ENCODE data around the gene CTNNA1.

Gene CTNNA1

DNA sequence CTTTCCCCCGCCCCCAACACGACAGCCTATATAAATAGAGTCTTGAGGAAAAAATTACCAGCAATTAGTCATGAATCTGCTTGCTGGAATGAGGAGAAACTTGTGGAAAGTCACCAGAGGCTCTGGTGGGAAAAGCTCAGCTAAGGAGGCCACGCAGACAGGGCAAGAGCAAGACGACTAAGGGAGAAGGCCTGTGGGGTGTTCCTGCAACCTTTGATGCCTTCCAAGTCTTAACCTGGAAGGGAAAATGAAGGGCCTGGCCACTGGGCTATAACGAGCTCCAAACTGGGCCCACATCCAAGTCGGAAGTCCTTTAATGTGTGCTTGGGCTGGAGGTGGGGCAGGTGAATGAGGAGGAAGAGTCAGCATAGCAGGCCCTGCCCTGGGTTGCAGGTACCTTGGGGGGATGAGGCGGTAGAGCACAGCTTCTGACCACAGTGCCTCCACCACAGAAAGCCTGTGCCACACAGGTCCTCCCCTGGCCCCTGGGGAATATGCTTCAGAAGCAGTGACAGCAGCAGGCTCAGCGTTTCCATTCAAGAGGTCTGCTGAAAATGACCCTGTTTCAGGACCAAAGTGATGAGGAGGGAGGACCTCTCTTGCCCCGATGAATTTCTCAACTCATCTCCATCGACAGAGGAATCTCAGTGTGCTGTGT lies 214.7 kb downstream of the CTNNA1 start:
- no peak for DNase-seq (ENCODE audit: low spot score)

DNA sequence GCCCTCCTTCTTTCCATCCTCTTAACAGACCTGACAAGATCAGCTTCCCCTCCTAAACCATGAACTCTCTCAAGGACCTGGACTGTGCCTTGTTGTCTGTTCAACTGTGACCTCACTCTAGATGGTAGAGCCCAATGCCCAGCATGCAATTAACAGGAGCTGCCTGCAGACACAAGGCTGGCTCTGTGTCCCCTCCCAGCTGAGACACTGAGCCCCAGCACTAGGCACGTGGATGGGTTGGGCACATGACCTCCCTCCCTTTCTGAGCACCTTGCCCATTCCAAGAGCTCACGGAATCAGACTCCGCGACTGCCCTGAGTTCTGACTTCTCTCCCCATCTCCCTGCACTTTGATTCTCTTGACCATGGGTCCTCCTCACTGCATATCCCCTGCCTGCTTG lies 215.4 kb downstream of the CTNNA1 start:
- no peak for DNase-seq (ENCODE audit: low spot score)

DNA sequence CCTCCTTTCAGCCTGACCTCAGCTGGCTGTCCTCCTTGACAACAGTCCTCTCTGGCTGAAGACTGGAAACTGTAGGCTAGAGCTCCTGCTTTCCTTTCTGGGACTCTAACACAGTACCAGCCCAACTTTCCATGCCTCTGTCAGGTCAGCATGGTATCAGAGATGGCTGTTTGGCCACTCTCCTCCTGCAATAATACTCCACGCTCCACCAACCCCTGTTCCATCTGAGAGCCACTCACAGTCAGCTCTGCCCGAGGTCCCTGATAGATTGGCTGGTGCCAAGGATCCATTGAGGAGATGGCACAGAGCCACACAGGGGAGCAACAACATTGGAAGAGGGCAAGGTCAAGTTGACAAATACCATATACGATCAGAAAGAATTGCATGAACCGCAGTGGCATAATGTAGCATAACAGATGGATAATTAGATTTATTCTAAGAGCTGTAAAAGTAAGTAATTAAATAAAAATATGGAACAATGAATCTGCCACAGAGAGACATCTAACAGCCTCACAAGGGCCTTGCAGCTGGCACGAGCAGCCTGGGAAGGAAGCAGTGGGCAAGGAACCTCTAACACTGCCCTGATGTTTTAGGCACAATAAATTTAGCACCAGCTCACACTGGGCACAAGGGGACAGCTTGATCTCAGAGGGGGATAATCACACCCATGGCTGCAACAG lies 216.2 kb downstream of the CTNNA1 start:
- DNase-seq (ENCODE audit: low spot score): no peak

DNA sequence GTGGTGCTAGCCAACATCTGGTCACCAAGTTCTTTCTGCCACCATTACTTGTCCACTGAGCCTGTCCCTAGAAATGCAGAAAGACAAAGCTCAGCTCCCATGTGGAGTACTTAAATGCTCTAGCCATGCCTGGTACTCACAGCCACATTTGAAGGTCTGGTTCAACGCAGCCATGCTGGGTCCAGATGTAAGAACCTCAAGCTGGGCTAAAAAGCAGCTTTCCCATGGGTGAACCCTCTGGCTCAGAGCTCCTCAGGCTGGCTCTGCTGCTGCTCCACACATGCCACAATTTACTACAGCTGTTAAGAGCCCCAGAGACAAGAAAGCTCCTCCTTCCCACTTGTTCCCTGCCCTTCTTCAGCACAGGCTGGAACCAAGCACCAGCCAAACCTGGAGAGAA lies 219.0 kb downstream of the CTNNA1 start:
- DNase-seq (ENCODE audit: low spot score): no peak

DNA sequence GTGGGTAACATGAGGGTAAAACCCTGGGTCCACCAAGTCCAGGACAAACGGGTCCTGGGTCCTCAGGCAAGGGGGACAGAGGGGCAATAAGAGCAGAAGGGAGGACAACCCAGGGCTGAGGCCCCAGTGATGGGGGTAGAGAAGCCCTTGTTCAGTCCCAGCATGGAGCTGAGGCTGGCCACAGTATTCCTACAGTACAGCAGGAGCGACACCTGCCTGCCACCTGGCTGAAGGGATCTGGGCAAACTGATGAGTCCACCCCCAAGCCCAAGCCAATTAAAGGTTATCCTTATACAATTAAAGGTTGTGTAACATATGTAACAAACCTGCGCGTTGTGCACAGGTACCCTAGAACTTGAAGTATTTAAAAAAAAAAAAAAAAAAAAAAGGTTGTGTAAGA lies 219.6 kb downstream of the CTNNA1 start:
- no peak for DNase-seq (ENCODE audit: low spot score)

DNA sequence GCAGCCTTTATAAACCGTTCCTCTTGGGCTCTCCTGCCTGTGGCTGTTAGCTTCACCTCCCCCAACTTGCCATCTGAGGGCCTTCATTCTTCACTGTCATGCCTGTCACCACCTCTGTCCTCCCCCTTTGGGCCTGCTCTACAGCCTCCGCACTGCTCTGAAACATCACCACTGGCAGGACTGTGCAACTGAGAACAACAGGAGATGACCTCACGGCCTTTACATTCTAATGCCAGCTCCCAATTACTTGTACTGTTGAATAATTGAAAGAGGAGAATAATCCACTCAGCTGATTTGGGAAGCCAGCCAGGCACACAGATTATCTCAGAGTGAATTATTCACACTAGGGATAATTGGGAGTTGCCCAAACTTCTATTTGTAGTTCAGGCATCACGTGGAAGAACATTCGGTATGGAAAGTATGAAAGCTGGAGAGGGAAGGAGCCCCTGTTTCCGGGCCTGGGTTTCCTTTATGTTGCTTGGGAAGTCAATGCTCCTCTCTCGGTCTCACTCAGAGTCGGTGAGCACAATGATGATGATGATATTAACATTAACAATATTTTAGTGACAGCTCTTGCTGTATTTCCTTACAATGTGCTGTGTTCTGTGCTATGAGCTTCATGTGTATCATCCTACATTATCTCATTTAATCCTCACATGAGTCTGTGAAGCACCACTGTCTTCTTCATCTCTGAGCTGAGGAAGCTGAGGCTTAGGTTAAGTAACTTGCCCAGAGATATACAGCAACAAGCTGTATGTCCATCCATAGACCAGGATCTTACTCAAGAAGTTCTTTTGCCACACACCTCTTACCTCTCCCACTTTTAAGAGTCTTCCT lies 221.2 kb downstream of the CTNNA1 start:
- DNase-seq (ENCODE audit: low spot score): no peak

DNA sequence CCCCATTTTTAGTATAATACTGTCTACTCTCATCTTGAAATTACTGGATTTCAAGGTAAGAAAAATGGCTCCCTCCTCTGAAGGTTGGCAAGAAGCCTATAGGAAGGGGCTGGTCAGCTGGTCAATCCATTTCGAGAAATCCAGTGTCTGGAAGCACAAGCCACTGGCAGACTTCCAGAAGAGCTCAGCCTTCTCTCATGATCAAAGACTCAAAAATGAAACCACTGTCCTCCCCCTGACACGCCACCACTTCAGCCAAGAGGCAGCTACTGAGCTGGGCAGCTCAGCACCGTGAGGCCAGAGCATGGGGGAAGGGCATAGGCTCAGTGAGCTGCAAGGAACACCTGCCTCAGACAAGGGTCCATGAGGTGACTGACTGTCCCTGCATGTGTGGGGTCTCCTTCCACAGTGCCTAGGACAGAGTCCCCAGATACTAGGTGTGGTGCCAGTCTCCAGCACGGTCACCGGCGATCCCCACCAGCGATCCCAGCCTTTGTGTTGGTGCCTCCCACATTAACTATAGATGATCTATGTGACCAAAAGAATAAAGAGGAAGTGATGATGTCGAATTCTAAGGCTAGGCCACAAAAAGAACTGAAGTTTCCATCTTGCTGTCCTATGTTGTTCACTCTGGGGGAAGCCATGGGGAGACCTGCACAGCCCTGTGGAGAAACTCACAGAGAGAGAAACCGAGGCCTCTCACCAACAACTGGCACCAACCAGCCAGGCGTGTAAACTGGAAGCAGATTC lies 222.0 kb downstream of the CTNNA1 start:
- no peak for DNase-seq (ENCODE audit: low spot score)

DNA sequence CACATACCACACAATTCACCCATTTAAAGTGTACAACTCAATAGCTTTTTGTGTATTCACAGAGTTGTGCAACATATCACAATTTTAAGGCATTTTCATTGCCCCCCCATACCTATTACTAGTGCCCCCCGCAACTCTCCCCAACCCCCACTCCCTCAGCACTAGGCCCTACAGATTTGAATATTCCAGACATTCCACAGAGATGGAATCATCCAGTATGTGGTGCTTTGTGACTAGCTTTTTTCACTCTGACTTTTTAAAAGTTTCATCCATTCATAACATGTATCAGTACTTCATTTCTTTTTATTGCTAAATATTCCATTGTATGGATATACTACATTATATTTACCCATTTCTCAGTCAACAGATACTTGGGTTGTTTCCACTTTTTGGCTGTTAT lies 224.9 kb downstream of the CTNNA1 start:
- DNase-seq (ENCODE audit: low spot score): no peak

DNA sequence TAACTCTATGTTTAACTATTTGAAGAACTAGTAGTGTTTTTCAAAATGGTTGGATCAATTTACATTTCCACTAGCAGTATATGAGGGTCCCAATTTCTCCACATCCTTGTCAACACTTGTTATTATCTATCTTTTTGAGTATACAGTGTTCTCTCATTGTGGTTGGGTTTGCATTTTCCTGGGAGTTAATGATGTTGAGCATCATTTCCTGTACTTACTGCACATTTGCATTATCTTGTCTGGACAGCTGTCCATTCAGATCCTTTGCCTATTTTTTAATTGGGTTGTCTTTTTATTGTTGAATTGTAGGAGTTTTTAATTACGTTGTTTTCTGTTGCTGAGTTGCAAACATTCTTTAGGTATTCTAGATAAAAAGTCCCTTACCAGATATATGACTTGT lies 225.4 kb downstream of the CTNNA1 start:
- DNase-seq (ENCODE audit: low spot score): no peak

DNA sequence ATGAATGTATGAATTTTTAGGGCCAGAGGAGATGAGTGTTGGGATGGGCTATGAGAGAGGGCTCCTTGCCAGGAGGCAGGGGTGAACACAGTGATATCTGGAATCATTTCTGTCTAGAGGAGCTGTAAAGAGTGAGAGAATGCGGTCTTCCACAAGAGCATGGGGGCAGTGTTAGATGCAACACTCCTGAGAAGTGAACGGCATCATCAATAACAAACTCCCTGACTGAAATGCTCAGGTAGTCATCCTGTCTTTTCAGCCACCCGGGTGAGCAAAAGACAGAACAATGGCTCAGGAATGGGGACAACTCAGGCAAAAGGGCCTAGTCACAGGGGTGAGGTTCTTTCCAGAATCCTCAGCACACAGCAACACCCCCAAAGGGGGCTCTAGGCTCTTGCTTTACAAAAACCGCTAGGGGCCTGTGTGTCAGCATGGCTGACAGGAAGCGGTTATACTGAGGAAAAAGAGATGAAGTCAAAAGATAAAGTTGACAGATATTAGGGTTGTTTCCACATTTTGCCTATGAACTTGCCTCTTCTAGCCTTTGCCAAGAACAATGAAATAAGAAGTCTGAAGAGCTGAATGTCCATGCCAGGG lies 226.6 kb downstream of the CTNNA1 start:
- peak; percentile 19 for DNase-seq (ENCODE audit: low spot score)

DNA sequence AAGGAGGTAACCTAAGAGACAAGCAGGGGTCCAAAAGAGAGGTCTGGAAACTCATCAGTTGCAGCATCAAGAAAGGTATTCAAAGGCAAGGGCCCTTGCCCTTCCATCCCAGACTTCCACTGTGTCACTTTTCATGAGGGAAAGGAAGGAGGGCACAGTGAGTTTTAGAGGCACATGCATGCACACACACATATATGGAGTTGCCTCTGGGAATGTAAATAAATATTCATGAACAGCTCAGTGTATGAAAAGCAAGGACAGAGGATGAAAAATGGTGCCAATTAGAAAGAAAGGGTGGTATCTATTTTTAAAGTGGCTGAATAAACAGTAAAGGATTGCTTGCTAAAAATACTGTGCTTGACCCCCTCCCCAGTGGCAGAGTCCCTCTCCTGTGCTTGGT lies 227.2 kb downstream of the CTNNA1 start:
- no peak for DNase-seq (ENCODE audit: low spot score)

DNA sequence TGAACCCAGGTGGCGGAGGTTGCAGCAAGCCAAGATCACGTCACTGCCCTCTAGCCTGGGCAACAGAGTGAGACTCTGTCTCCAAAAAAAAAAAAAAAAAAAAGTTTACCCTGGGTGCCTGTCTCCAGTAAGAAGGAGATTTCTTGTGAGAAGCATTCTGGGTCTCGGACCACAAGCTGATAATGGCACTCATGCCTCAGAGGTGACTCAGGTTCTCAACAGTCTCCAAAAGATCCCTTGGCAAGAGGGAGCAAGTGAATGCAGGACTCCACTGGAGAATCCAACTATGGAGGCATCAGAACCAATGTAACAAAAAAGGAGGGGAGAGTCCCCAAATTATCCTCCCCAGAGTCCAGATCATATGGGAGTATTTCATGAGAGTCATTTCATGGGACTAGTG lies 227.9 kb downstream of the CTNNA1 start:
- no peak for DNase-seq (ENCODE audit: low spot score)

DNA sequence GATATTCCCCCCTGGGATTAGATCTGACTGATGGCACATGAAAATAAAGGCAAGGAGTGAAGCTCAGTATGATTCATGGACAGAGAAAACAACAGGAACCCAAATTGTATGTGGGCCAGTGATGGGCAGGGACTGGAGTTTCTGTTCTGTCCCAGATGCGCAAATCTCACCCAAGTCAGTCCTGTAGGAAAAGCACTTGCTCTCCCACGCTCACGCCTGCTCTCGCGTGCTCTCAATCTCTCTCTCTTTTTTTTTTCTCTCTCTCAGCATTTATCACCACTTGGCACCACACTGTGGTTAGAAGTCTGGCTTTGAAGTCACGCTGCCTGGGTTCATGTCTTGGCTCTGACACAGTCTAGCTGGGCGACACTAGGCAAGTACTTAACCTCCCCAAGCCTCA lies 228.4 kb downstream of the CTNNA1 start:
- DNase-seq (ENCODE audit: low spot score): no peak

DNA sequence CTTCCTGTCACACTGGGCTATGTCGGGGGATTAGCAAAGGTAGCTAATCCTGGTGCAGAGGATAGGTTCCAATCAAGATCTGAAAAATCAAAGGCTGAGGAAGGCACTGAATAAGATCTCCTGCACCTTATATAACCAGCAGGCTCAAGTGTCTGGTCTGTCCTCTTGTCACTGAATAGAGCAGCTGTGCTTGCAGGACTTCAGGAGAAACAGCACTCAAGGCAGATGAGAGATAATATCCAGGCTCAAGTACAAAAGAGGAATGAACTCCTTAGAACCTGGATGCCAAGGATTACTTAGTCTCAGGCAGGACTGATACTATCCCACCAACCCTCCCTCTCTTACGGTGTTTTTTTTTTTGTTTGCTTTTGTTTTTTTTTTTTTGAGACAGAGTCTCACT lies 230.8 kb downstream of the CTNNA1 start:
- DNase-seq (ENCODE audit: low spot score): no peak

All from CD4-positive, alpha-beta T cell treated with Interleukin-2 at 100 ng/mL for 4 hours (primary cell).